HG02678 (cell line): ENCODE results near the gene XKR3.
"Not testable (repeated sequence)": the region's sequence is repeated elsewhere in the genome, so short reads cannot be mapped to it uniquely, and the experiment has no call there.

Experiments
- ATAC-seq: cut with Tn5 transposase; IDR thresholded peaks from one replicate; pipeline ENCODE4 v1.9.1; 2021; ENCODE audit warnings: mild to moderate bottlenecking, moderate library complexity; ENCODE audit not compliant: unreplicated experiment

Gene XKR3

GRCh38 chr22:16824716-16825687, at the start of gene XKR3:
TSS of gene XKR3 (minus strand) at chr22:16825411. CDS start at chr22:16808073, 17,338 bp downstream.
- ATAC-seq, result no peak

- not testable (repeated sequence) for ATAC-seq
These were observed 44.4 kb upstream of the XKR3 start for GRCh38 chr22:16869640-16870039.

GRCh38 chr22:16866167-16866566, 41.0 kb upstream of the XKR3 start:
- ATAC-seq, result no peak

GRCh38 chr22:16856851-16857250, 31.6 kb upstream of the XKR3 start:
- not testable (repeated sequence) for ATAC-seq

- ATAC-seq, result no peak
These were observed 29.4 kb upstream of the XKR3 start for GRCh38 chr22:16854631-16855030.

GRCh38 chr22:16851268-16851996, 26.2 kb upstream of the XKR3 start:
- ATAC-seq, result not testable (repeated sequence)

GRCh38 chr22:16847271-16847670, 22.1 kb upstream of the XKR3 start:
- no peak for ATAC-seq

- no peak for ATAC-seq
These were observed 20.7 kb upstream of the XKR3 start for GRCh38 chr22:16845881-16846280.

- no peak for ATAC-seq
These were observed 20.3 kb upstream of the XKR3 start for GRCh38 chr22:16845465-16845864.

- ATAC-seq, result no peak
These were observed 19.3 kb upstream of the XKR3 start for GRCh38 chr22:16844529-16844928.

- no peak for ATAC-seq
These were observed 12.9 kb upstream of the XKR3 start for GRCh38 chr22:16838073-16838472.

- no peak for ATAC-seq
These were observed 9.8 kb upstream of the XKR3 start for GRCh38 chr22:16834971-16835370.

GRCh38 chr22:16831257-16831656, 6.0 kb upstream of the XKR3 start:
- ATAC-seq, result no peak

- no peak for ATAC-seq
These were observed 4.8 kb upstream of the XKR3 start for GRCh38 chr22:16829985-16830384.

GRCh38 chr22:16828876-16829275, 3.7 kb upstream of the XKR3 start:
- no peak for ATAC-seq

- no peak for ATAC-seq
These were observed 2.3 kb upstream of the XKR3 start for GRCh38 chr22:16827506-16827905.

- no peak for ATAC-seq
These were observed 6.0 kb downstream of the XKR3 start for GRCh38 chr22:16819249-16819648.

GRCh38 chr22:16818538-16818937, 6.7 kb downstream of the XKR3 start:
- no peak for ATAC-seq

GRCh38 chr22:16815073-16815472, 10.1 kb downstream of the XKR3 start:
- ATAC-seq, result no peak

GRCh38 chr22:16810188-16810802, 14.9 kb downstream of the XKR3 start:
- no peak for ATAC-seq

GRCh38 chr22:16808744-16809143, 16.5 kb downstream of the XKR3 start:
- ATAC-seq, result no peak
